SKM-1 (cell line): ENCODE data around the gene COL18A1.
A peak's percentile ranks its signal among the peaks of the same experiment; 100 is the strongest.
"Not testable (repeated sequence)": the region's sequence is repeated elsewhere in the genome, so short reads cannot be mapped to it uniquely, and the experiment has no call there.

ENCODE experiments used
- DNase-seq: peaks from one replicate; lab custom pipeline; 2025; ENCODE audit not compliant: unreplicated experiment; lab: John Stamatoyannopoulos, UW

Gene COL18A1

GRCh38 chr21:45555557-45556301 lies 150.8 kb downstream of the COL18A1 start:
- DNase-seq = peak; percentile 37

GRCh38 chr21:45556302-45556644 lies 151.3 kb downstream of the COL18A1 start:
- DNase-seq = no peak

- no peak for DNase-seq
These were observed 152.0 kb downstream of the COL18A1 start for GRCh38 chr21:45556645-45557615.

GRCh38 chr21:45557616-45558043 lies 152.7 kb downstream of the COL18A1 start:
- DNase-seq = no peak

- DNase-seq = no peak
These were observed 153.2 kb downstream of the COL18A1 start for GRCh38 chr21:45558044-45558721.

GRCh38 chr21:45559216-45560105 lies 154.5 kb downstream of the COL18A1 start:
- no peak for DNase-seq

GRCh38 chr21:45560106-45561021 lies 155.4 kb downstream of the COL18A1 start:
- no peak for DNase-seq

GRCh38 chr21:45561241-45561640 lies 156.3 kb downstream of the COL18A1 start:
- not testable (repeated sequence) for DNase-seq

GRCh38 chr21:45562402-45562801 lies 157.4 kb downstream of the COL18A1 start:
- DNase-seq = no peak

- no peak for DNase-seq
These were observed 158.0 kb downstream of the COL18A1 start for GRCh38 chr21:45562965-45563364.
